ENCODE results near the gene CFL1. TPM values are rescaled to one million over a fixed set of nuclear protein-coding genes. Genes with fewer than 3 reads are reported as not detected.

The CFL1 gene
- total RNA-seq = 100 to 1,000 TPM; 485 to 798 (median 586) TPM

DNA sequence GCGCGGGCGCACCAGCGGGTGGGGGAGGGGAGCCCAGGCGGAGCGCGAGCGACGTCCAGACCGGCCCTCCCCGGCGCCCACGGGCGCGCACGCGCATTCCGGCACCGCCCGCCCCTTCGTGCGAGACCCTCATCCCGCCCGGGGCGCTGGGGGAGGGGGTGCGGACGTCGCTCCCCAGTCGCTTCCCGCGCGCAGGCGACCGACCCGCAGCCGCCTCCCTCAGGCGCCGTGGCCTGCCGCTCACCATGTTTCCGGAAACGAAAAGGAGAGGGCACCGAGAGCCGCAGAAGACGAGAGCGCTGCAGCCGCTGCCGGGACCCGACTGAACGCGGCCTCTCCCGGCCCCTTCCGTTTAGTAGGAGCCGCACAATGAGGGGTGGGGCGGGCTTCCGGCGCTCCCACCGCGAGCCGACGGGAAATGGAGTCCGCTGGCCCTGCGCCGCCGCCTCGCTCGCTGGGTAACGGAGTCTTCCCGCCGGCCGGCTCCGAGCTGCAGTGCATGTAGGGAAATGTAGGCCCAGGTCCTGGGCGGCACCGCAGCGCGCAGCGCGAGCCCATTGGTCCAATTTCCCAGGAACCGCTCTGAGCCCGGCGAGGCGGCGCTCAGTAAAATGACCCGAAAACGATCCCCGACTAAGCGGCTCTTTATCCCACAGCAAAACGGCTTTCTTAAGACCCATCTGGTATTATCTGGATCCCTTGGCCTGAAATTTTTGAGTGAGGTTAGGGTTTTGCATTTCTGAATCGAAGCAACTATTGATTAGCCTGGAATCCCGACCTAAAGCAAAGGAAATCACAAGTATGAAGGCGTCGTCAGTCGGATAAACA is at the start of gene CFL1:
TSS of gene CFL1 (minus strand) at position 328 of the 828 bp plus-strand sequence. CDS start at position 247, 81 bp downstream.
- TF ChIP-seq CTCF (IDR thresholded peaks at IDR 0.05) = no peak
- peak; percentile 79 for DNase-seq (ENCODE audit: low spot score)
- peak; percentile 77 for ATAC-seq (ENCODE audit: low FRiP score)

DNA sequence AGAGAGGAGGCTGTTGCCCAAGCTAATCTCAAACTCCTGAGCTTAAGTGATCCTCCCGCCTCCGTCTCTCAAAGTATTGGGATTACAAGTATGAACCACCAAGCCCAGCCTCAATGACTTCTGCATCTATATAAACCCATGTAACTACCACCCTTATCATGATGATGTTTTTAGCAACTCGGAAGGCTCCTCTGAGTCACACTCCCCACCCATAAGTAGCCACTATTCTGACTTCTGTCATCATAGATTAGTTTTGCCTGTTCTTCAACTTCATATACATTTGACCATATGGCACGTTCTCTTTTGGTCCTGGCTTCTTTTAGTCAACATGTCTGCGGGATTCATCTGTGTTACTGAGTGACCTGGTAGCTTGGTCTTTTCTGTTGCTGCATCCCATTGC is 48.6 kb upstream of the CFL1 start:
- TF ChIP-seq CTCF (IDR thresholded peaks at IDR 0.05) = no peak
- DNase-seq (ENCODE audit: low spot score) = no peak
- no peak for ATAC-seq (ENCODE audit: low FRiP score)

DNA sequence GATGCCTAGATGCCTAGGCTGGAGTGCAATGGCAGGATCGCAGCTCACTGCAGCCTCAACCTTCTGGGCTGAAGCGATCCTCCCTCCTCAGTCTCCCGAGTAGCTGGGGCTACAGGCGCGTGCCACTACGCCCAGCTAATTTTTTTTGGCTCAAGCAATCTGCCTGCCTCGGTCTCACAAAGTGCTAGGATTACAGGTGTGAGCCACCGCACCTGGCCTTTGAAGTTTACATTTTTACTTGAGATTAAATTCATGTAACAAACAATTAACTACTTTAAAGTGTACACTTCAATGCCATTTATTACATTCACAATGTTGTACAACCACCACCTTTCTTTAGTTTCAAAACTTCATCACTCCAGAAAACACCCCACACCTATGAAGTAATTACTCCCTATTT is 45.7 kb upstream of the CFL1 start:
- DNase-seq (ENCODE audit: low spot score) (no peak), ATAC-seq (ENCODE audit: low FRiP score) (no peak)
- no peak for TF ChIP-seq CTCF (IDR thresholded peaks at IDR 0.05)

- ATAC-seq (ENCODE audit: low FRiP score) (no peak), DNase-seq (ENCODE audit: low spot score) (no peak)
- no peak for TF ChIP-seq CTCF (IDR thresholded peaks at IDR 0.05)
Observed at GRCh38 chr11:65903068-65903481, 45.1 kb upstream of the CFL1 start.

DNA sequence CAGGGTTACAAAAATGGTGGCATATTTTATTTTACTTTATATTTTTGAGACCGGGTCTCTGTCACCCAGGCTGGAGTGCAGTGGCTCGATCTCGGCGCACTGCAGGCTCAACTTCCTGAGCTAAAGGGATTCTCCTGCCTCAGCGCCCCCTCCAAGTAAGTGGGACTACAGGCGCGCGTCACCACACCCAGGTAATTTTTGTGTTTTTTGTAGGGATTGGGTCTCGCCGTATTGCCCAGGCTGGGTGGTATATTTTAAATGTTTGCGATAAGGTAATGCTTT is 42.9 kb upstream of the CFL1 start:
- ATAC-seq (ENCODE audit: low FRiP score) = no peak
- DNase-seq (ENCODE audit: low spot score) = no peak
- TF ChIP-seq CTCF (IDR thresholded peaks at IDR 0.05) = no peak

- DNase-seq (ENCODE audit: low spot score) (peak; percentile 86), ATAC-seq (ENCODE audit: low FRiP score) (peak; percentile 95)
- TF ChIP-seq CTCF (IDR thresholded peaks at IDR 0.05) = no peak
Observed at GRCh38 chr11:65900125-65900898, 42.3 kb upstream of the CFL1 start, which contains the start of gene FOSL1. Gene FOSL1, minus strand, starts transcription at chr11:65900388. Its CDS starts 49 bp downstream, at chr11:65900339.

Data from omental fat pad (tissue), 4 donors.